Calu3 (cell line): ENCODE data around the gene BTC. TPM values are rescaled to one million over a fixed set of nuclear protein-coding genes. Genes with fewer than 3 reads are reported as not detected.
A peak's percentile ranks its signal among the peaks of the same experiment; 100 is the strongest.

Experiments
- Bru-seq: library from RNA; stranded (reverse); fragments of 400-500 nt; gene quantifications from one replicate; lab custom pipeline; 2021; lab: Mats Ljungman, UMichigan
- BruChase-seq, 2 experiments: library from RNA; stranded (reverse); fragments of 400-500 nt; gene quantifications; one replicate each; lab custom pipeline; 2021; lab: Mats Ljungman, UMichigan
- BruUV-seq: library from RNA; stranded (reverse); fragments of 400-500 nt; replicated peaks from 2 replicates; lab custom pipeline; 2021; lab: Mats Ljungman, UMichigan
- CTCF ChIA-PET: fragments of 300-600 bp; sonication (Branson Sonifier 250); formaldehyde crosslinking; loops from one replicate; lab custom pipeline; 2022; ENCODE audit warnings: antibody characterized with exemption; lab: Charles Lee
- DNase-seq: peaks from one replicate; pipeline ENCODE4 v3.0.0; 2022
- H3K27ac Mint-ChIP-seq: one replicate; pipeline ENCODE4 v1.8.0; 2022; ENCODE audit warnings: mixed read lengths; ENCODE audit not compliant: unreplicated experiment
- H3K27me3 Mint-ChIP-seq: one replicate; pipeline ENCODE4 v1.8.0; 2022; ENCODE audit warnings: mixed read lengths; ENCODE audit not compliant: unreplicated experiment
- H3K36me3 Mint-ChIP-seq: one replicate; pipeline ENCODE4 v1.8.0; 2022; ENCODE audit warnings: mild to moderate bottlenecking, moderate library complexity, mixed read lengths; ENCODE audit not compliant: insufficient read depth, unreplicated experiment
- H3K4me1 Mint-ChIP-seq: one replicate; pipeline ENCODE4 v1.8.0; 2022; ENCODE audit warnings: mild to moderate bottlenecking, low read depth, mixed read lengths; ENCODE audit not compliant: unreplicated experiment
- H3K4me3 Mint-ChIP-seq: one replicate; pipeline ENCODE4 v1.8.0; 2022; ENCODE audit warnings: mild to moderate bottlenecking, low read depth, moderate library complexity, mixed read lengths; ENCODE audit not compliant: unreplicated experiment
- H3K9me3 Mint-ChIP-seq: one replicate; pipeline ENCODE4 v1.8.0; 2022; ENCODE audit warnings: low read depth, mixed read lengths; ENCODE audit not compliant: unreplicated experiment
- CTCF ChIP-seq: fragments of 200-600 bp; IDR thresholded peaks from one replicate; pipeline ENCODE4 v1.8.0; 2022; ENCODE audit warnings: antibody characterized with exemption; ENCODE audit not compliant: unreplicated experiment
- intact Hi-C: fragments of 100-400 bp; cut with micrococcal nuclease; formaldehyde crosslinking; loops from one replicate; pipeline ENCODE4 v1.10.0; 2022; ENCODE audit not compliant: unreplicated experiment
- long read RNA-seq: library from polyadenylated mRNA; stranded (forward); transcript quantifications from one replicate; pipeline ENCODE4 v2.0.0, GENCODE V29; 2022
- total RNA-seq: library from RNA; stranded (reverse); gene quantifications from 2 replicates; pipeline ENCODE4 v1.2.3, GENCODE V29; 2022

BTC gene
- total RNA-seq (8.1 and 8.9 TPM in 2 replicates), Bru-seq, nascent RNA (percentile 54 among the genes with signal in this experiment), BruChase-seq, experiment 1, labeled RNA remaining after a 6-hour chase (percentile 46 among the genes with signal in this experiment), BruChase-seq, experiment 2, labeled RNA remaining after a 2-hour chase (percentile 39 among the genes with signal in this experiment)
- long read RNA-seq, transcript BTC-201 (6 exons, 2,816 nt) = major isoform, 11 of 17 reads
- long read RNA-seq, partial matches to known transcripts = 0 of 17 reads
- long read RNA-seq, other reads (novel, unspliced or antisense) = 6 of 17 reads

GRCh38 chr4:74794382-74795010 lies at the start of gene BTC:
TSS of gene BTC (minus strand) at chr4:74794523. CDS start at chr4:74794325, 198 bp downstream.
- CTCF ChIA-PET = interaction anchor here (0.6 to 1.7 kb wide), 7 partner anchors 10 to 648 kb away, joined by 3 to 7 read pairs (median 6); no protein-coding TSS in a partner anchor
- no TSS peak for BruUV-seq
- Mint-ChIP-seq H3K27me3 (no peaks in the 10 kb centered on the region), H3K9me3 (no peaks in the 10 kb centered on the region), H3K4me3 (peak within 1 kb of the TSS; percentile 93), H3K4me1 (peaks cover 14% of the 10 kb centered on the region), H3K36me3 (peaks cover 14% of the 10 kb centered on the region), H3K27ac (peak within 1 kb of the TSS; percentile 85)
- DNase-seq = peak; percentile 79
- intact Hi-C loops = loop anchor here (5.0 to 10.0 kb wide), 2 partner anchors 117 to 470 kb away; no protein-coding TSS in a partner anchor
- peak; percentile 58 for TF ChIP-seq CTCF

GRCh38 chr4:74840936-74841509 lies 46.7 kb upstream of the BTC start:
- Mint-ChIP-seq H3K4me3 (no peak overlapping the region), H3K36me3 (no peaks in the 10 kb centered on the region), H3K9me3 (no peaks in the 10 kb centered on the region), H3K4me1 (peaks cover 9% of the 10 kb centered on the region), H3K27ac (no peak overlapping the region), H3K27me3 (peaks cover 35% of the 10 kb centered on the region)
- intact Hi-C loops = no loop called here
- BruUV-seq = no TSS peak
- TF ChIP-seq CTCF = no peak
- CTCF ChIA-PET = no interaction called here
- no peak for DNase-seq

GRCh38 chr4:74838746-74839370 lies 44.5 kb upstream of the BTC start:
- H3K9me3 Mint-ChIP-seq = no peaks in the 10 kb centered on the region
- no TSS peak for BruUV-seq
- no peak for TF ChIP-seq CTCF

GRCh38 chr4:74830928-74831327 lies 36.6 kb upstream of the BTC start:
- Mint-ChIP-seq H3K27me3 (peaks cover 19% of the 10 kb centered on the region), H3K36me3 (no peaks in the 10 kb centered on the region), H3K27ac (no peak overlapping the region), H3K4me3 (no peak overlapping the region), H3K9me3 (no peaks in the 10 kb centered on the region), H3K4me1 (no peaks in the 10 kb centered on the region)
- no TSS peak for BruUV-seq
- TF ChIP-seq CTCF = no peak
- DNase-seq = no peak
- CTCF ChIA-PET = interaction anchor here (0.9 kb wide), 1 partner anchor 155 kb away, joined by 6 read pairs; no protein-coding TSS in a partner anchor
- intact Hi-C loops = no loop called here

More at GRCh38 chr4:74838746-74839370, 44.5 kb upstream of the BTC start:
- peaks cover 28% of the 10 kb centered on the region for H3K27me3 Mint-ChIP-seq
- no peak overlapping the region for H3K4me3 Mint-ChIP-seq
- intact Hi-C loops = no loop called here
- no peak overlapping the region for H3K27ac Mint-ChIP-seq
- CTCF ChIA-PET = interaction anchor here (0.7 kb wide), 1 partner anchor 135 kb away, joined by 3 read pairs; no protein-coding TSS in a partner anchor
- DNase-seq = no peak
- no peaks in the 10 kb centered on the region for H3K4me1 Mint-ChIP-seq
- H3K36me3 Mint-ChIP-seq = no peaks in the 10 kb centered on the region
